GM23338 (cell line): ENCODE measurements around the gene NUBPL.

ENCODE experiments used
- EZH2 ChIP-seq: fragments of 200-600 bp; sonication (generic); IDR thresholded peaks from one replicate; pipeline ENCODE4 v1.8.0; 2017; ENCODE audit warnings: antibody characterized with exemption, mild to moderate bottlenecking, low read depth; ENCODE audit not compliant: unreplicated experiment
- TF ChIP-seq, protein P1 (sequence below), 2 experiments: fragments of 200-600 bp in 1 of 2; sonication (generic) in 1 of 2; conservative IDR thresholded peaks; 2 replicates each; pipeline versions ENCODE4 v1.5.1 to v1.6.1; 2016 to 2017; ENCODE audit warnings: antibody characterized with exemption in 2 of 2, low read depth in 2 of 2, mild to moderate bottlenecking in 2 of 2, moderate library complexity in 1 of 2

DNA sequence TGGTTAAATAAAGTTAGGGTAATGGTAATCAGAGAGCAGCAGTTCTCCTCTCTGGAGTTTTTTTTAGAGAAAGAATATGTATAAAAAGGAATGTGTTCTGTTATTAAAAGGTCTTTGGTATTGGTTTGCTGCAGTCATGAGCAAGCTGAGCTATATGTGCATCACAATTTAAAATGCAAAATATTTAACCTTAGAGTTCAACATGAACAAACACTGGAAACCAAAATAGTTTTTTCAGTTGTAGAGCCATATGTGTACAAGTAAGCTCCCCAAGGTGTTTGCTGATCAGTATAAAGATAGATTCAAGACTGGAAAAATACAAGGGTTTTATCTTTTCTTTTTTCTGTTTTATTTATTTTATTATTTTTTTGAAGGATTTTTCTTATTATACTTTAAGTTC, 245.0 kb downstream of the NUBPL start:
- TF ChIP-seq, protein P1, sequence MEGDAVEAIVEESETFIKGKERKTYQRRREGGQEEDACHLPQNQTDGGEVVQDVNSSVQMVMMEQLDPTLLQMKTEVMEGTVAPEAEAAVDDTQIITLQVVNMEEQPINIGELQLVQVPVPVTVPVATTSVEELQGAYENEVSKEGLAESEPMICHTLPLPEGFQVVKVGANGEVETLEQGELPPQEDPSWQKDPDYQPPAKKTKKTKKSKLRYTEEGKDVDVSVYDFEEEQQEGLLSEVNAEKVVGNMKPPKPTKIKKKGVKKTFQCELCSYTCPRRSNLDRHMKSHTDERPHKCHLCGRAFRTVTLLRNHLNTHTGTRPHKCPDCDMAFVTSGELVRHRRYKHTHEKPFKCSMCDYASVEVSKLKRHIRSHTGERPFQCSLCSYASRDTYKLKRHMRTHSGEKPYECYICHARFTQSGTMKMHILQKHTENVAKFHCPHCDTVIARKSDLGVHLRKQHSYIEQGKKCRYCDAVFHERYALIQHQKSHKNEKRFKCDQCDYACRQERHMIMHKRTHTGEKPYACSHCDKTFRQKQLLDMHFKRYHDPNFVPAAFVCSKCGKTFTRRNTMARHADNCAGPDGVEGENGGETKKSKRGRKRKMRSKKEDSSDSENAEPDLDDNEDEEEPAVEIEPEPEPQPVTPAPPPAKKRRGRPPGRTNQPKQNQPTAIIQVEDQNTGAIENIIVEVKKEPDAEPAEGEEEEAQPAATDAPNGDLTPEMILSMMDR (conservative IDR thresholded peaks at IDR 0.05; ENCODE audit: low read depth in 2 of 2) = no peak
- no peak for TF ChIP-seq EZH2
